ENCODE measurements around the gene METTL6.

The METTL6 gene

GRCh38 chr3:15440891-15441290, 13.5 kb upstream of the METTL6 start:
- H3K9me3 ChIP-seq (ENCODE audit: control insufficient read depth, low read length), result no peaks in the 10 kb centered on the region
- no peak overlapping the region for H3K27ac ChIP-seq
- no peak overlapping the region for H2AFZ ChIP-seq
- no peaks in the 10 kb centered on the region for H3K27me3 ChIP-seq (ENCODE audit: control insufficient read depth, insufficient read depth, low read length)
- H3K36me3 ChIP-seq (ENCODE audit: control insufficient read depth, insufficient read depth, low read length), result no peaks in the 10 kb centered on the region
- no peaks in the 10 kb centered on the region for H3K4me1 ChIP-seq
- no peak overlapping the region for H3K9ac ChIP-seq
- TF ChIP-seq CTCF (IDR thresholded peaks at IDR 0.05), result no peak
- H3K4me3 ChIP-seq (ENCODE audit: low read depth, low read length), result no peak overlapping the region
- H3K4me2 ChIP-seq (ENCODE audit: low read length), result no peak overlapping the region
- H3K79me2 ChIP-seq, result no peaks in the 10 kb centered on the region

DNA sequence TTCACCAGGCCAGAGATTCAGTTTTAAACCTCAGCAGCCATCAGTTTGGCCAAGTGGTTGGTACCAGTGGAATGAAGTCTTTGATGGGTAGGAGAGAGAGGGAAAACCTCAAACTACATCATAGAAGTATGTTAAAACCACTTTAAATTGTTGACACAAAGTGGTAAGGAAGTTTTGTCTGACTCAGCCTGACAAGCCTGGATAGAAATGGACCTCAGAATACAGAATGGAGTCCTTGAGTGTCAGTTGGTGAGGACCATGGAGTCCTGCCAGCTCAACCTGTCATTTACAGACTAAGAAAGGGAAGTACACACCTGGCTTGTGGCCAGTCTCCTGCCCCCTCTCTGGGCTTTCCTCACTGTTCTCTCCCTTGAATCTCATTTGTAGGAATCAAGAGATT, 12.1 kb upstream of the METTL6 start:
- H3K4me2 ChIP-seq (ENCODE audit: low read length), result no peak overlapping the region

DNA sequence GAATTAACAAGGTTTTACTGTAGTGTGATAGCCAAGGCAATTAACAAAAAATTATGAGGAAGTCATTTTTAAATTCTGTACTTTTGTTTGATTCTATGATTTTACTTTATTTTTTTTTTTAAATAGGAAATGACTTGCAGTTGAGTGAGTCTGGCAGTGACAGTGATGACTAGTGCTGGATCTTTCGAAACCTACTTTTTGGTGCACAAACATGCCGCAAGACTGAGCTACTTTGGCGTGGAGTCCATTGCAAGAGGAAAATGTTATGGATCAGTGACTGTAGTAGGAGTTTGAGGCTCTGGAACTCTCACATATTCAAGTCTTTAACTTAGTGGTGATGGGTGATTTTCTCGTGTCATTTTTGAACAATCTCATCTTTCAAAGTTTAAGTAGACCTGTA, 11.6 kb upstream of the METTL6 start:
- Histone ChIP-seq H3K9ac (no peak overlapping the region), H3K36me3 (ENCODE audit: control insufficient read depth, insufficient read depth, low read length) (no peaks in the 10 kb centered on the region), H3K4me1 (no peaks in the 10 kb centered on the region), H3K27ac (no peak overlapping the region), H3K27me3 (ENCODE audit: control insufficient read depth, insufficient read depth, low read length) (no peaks in the 10 kb centered on the region), H2AFZ (no peak overlapping the region), H3K4me3 (ENCODE audit: low read depth, low read length) (no peak overlapping the region), H3K9me3 (ENCODE audit: control insufficient read depth, low read length) (no peaks in the 10 kb centered on the region), H3K79me2 (no peaks in the 10 kb centered on the region), H3K4me2 (ENCODE audit: low read length) (no peak overlapping the region)
- TF ChIP-seq CTCF (IDR thresholded peaks at IDR 0.05), result no peak

More for the DNA sequence above, 12.1 kb upstream of the METTL6 start:
- Histone ChIP-seq H3K79me2 (no peaks in the 10 kb centered on the region), H3K9ac (no peak overlapping the region), H3K27me3 (ENCODE audit: control insufficient read depth, insufficient read depth, low read length) (no peaks in the 10 kb centered on the region), H3K36me3 (ENCODE audit: control insufficient read depth, insufficient read depth, low read length) (no peaks in the 10 kb centered on the region), H3K4me3 (ENCODE audit: low read depth, low read length) (no peak overlapping the region), H3K9me3 (ENCODE audit: control insufficient read depth, low read length) (no peaks in the 10 kb centered on the region), H3K27ac (no peak overlapping the region), H2AFZ (no peak overlapping the region), H3K4me1 (no peaks in the 10 kb centered on the region)
- TF ChIP-seq CTCF (IDR thresholded peaks at IDR 0.05), result no peak

- Histone ChIP-seq H3K9me3 (ENCODE audit: control insufficient read depth, low read length) (no peaks in the 10 kb centered on the region), H3K27me3 (ENCODE audit: control insufficient read depth, insufficient read depth, low read length) (no peaks in the 10 kb centered on the region), H3K36me3 (ENCODE audit: control insufficient read depth, insufficient read depth, low read length) (no peaks in the 10 kb centered on the region), H3K9ac (no peak overlapping the region), H2AFZ (no peak overlapping the region), H3K27ac (no peak overlapping the region), H3K4me3 (ENCODE audit: low read depth, low read length) (no peak overlapping the region), H3K79me2 (no peaks in the 10 kb centered on the region), H3K4me2 (ENCODE audit: low read length) (no peak overlapping the region), H3K4me1 (no peaks in the 10 kb centered on the region)
- no peak for TF ChIP-seq CTCF (IDR thresholded peaks at IDR 0.05)
Observed at GRCh38 chr3:15436246-15436645, 8.9 kb upstream of the METTL6 start.

DNA sequence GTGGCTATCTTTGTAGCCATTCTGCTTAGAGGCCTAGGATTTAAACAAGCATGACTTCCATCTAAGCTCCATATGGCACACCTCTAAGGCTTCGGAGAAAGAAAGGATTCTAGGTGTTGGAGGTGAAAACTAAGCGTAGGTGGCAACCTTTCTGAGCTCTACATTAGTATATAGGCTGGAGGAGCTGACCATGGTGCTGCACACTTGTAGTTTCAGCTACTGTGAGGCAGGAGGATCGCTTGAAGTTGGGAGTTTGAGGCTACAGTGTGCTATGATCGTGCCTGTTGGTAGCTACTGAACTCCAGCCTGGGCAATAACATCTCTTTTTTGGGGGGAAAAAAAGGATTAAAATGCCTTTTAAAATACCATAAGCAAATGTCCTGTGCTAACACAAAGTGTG, 7.4 kb upstream of the METTL6 start:
- Histone ChIP-seq H3K27ac (no peak overlapping the region), H3K27me3 (ENCODE audit: control insufficient read depth, insufficient read depth, low read length) (no peaks in the 10 kb centered on the region), H3K4me1 (no peaks in the 10 kb centered on the region), H3K4me2 (ENCODE audit: low read length) (no peak overlapping the region), H3K9ac (no peak overlapping the region), H3K79me2 (no peaks in the 10 kb centered on the region), H2AFZ (no peak overlapping the region), H3K9me3 (ENCODE audit: control insufficient read depth, low read length) (no peaks in the 10 kb centered on the region), H3K4me3 (ENCODE audit: low read depth, low read length) (no peak overlapping the region), H3K36me3 (ENCODE audit: control insufficient read depth, insufficient read depth, low read length) (no peaks in the 10 kb centered on the region)
- TF ChIP-seq CTCF (IDR thresholded peaks at IDR 0.05), result no peak
